DMS53 treated with DMSO at 0.1 percent for 48 hours (cell line): ENCODE measurements around the gene LRRN1.

Experiments
- DNase-seq: peaks from one replicate; lab custom pipeline; 2025; ENCODE audit not compliant: unreplicated experiment; lab: John Stamatoyannopoulos, UW

LRRN1 gene

DNA sequence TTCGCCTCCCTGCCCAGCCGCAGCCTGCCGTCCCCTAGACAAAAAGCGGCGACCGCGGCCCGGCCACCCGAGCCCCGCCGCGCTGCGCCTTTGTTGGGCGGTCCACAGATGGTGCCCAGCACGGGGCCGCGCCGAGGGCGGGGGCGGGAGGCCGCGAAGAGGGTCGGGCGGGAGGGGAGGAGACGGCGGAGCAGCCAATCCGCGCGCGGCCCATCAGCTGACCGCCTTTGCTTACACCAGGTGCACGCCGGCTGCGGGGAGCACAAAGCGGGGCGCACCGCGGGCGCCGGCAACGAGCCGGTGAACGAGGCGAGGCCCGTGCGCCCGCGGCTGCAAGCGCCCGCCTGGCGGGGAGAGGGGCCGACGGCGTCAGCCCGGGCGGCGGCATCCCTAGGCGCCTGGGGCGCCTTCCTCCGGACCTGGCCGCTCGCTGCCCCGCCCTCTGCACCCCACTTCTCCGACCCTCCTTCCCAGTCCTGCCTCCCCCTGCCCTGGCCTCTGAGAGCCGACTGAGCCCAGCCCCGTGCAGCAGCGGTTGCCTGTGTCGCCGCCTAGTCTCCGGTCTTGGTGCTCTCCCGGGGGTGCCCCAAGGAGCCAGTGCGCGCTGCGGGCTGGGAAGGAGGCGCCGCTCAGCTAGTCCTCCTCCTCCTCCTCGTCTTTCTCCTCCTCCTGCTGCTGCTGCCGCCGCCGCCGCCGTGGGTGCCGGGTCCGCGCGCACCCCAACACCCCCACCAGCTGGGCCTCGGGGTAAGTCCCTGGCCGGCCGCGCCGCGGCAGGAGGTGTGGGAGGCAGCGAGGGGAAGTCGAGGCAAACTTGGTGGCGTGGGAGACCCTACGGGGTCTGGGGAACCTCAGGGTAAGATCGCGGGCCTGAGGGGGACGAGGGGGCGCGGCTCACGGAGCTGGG is at the start of gene LRRN1:
LRRN1 (plus strand) TSS at position 259 of the 907 bp plus-strand sequence. CDS start 45,211 bp downstream, outside the sequence.
- peak; percentile 4 for DNase-seq

DNA sequence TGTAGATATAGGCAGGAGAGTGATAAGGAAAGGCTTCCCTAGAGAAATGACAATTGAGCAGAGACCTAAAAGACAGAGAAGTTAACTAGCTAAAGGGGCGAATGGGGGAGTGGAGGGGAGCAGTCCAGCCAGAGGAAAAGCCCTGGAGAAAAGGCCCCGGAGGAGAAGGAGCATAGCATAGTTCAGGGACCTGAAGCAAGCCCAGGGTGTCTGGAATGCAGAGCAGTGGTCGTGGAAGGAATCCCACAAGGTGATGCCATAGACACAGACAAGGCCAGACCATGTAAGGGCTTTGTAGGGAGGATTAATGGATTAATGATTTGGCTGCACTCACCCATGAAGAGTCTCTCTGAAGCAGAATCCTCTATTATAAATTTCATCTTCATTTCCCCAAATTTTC is 45.8 kb upstream of the LRRN1 start:
- DNase-seq = no peak

GRCh38 chr3:3765661-3766060 is 33.6 kb upstream of the LRRN1 start:
- no peak for DNase-seq

- no peak for DNase-seq
Measured at GRCh38 chr3:3766140-3766539, 33.1 kb upstream of the LRRN1 start.

DNA sequence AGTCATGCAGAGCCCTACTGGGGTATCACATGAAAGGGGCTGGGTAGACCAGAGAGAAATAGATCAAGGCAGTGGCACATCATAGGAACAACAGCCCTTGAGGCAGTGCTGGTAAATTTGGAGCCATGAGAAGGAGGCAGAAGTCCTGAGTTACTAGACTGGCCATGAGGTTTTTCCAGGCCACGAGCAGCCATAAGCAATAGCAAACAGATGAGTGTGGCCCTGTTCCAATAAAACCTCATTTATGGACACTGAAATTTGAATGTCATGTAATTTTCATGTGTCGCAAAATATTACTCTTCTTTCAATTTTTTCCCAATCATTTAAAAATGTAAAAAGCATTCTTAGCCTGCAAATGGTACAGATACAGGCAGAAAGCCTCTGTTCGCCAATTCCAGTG is 28.1 kb upstream of the LRRN1 start:
- no peak for DNase-seq

DNA sequence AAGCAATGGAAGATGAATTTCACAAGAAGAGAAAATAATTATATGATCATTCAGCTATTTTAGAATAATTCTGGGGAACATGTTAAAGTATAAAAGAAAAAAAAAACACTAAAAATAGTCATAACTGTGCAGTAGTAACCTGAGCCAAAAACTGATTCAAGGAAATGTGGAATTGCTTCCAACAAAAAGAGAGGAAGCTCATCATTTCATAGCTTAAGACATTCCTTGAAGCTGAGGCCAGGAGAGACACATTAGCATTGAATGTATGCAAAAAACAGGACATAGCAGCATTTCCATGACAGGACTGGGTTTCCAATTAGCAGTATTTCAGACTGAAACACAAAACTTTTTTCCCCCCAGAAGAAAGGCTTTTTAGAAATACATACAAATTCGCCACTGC is 27.7 kb upstream of the LRRN1 start:
- DNase-seq = no peak

DNA sequence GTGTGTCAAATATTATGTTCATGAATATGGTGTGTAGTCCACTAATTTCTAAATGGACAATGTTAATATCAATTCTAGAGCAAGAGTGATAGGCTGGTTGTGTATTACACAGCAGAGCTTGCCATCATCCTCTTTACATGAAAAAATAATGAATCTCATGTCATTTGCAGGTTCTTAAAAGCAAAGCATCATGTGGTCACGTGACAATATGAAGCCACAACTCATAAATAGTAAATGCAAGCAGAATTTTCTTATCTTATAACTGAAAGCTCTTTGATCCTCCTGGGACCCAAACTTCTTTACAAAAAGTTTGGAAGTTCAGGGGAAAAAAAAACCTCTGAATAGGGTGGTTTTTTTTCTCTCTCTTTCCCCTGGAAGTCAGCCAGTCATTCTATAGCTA is 26.9 kb upstream of the LRRN1 start:
- DNase-seq = no peak

DNA sequence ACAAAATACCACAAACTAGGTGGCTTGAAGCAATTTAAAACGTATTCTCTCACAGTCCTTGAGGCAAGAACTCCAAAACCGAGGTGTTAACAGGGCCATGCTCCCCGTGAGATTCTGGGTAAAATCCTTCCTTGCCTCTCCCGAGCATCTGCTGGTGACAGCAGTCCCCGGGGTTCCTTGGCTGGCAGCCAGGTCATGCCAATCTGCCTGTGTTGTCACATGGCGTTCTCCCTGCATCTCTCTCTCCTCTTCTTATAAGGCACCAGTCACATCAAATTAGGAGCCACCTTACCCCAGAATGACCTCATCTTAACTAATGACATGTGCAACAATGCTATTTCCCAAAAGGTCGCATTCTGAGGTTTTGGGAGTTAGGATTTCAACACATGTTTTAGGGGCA is 26.3 kb upstream of the LRRN1 start:
- no peak for DNase-seq

GRCh38 chr3:3776607-3777006 is 22.6 kb upstream of the LRRN1 start:
- DNase-seq = no peak

- no peak for DNase-seq
Measured at GRCh38 chr3:3778216-3778615, 21.0 kb upstream of the LRRN1 start.

- DNase-seq = no peak
Measured at GRCh38 chr3:3778641-3779270, 20.5 kb upstream of the LRRN1 start.

- no peak for DNase-seq
Measured at GRCh38 chr3:3782457-3782856, 16.8 kb upstream of the LRRN1 start.

GRCh38 chr3:3783210-3783609 is 16.0 kb upstream of the LRRN1 start:
- no peak for DNase-seq

DNA sequence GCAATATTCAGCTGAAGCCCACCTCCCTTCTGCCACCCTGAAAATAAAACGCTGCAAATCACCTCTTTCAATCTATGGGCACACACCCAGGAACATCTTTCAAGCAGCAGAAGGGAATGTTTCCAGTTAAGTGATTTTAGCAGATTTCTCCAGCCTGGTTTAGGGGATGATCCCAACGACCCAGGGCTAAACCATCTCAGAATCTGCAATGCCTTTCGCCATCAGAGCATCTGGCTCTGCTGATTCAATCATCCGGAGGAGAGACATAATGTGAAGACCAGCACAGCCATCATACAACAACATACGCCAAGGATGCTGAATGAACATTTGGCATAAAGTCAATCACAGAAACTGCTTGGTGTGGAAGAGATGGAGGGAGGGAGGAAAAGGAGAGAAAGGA is 15.5 kb upstream of the LRRN1 start:
- no peak for DNase-seq

DNA sequence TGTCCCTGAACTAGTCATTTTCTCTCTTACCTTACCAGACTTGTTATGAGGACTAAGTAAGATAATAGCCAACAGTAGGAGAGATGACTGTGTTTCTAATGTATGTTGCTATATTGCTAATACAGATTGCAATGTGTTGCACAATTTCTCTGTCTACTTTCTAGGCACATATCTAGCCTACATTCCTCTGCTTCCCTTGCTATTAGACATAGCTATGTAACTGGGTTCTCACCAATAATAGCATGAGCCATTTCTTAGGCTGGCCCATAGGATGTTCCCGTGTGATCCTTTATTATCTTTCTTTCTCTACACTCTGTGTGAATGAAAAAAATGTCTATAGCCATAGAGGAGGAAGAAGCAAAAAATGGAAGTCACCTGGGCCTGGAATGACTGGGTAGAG is 6.8 kb upstream of the LRRN1 start:
- no peak for DNase-seq

GRCh38 chr3:3798631-3799113 is 559 bp upstream of the LRRN1 start:
- no peak for DNase-seq

DNA sequence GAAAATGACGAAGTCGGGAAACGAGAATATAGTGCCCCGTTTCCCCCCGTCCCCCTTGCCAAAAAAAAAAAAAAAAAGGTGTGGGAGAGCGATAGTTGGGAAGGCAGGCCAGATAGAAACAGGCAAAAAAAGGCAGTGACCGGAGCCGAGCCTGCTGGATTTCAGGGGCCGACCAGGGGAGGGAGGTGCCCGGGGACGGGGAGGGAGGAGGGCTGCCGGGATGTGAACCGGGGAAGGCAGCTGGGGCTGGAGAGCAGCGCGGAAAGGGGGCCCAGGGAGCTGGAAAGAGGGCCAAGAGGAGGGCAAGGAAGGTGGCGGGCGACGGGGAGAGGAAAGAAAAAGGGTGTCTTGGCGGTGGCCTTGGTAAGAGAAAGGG is 837 bp downstream of the LRRN1 start:
- no peak for DNase-seq

- DNase-seq = no peak
Measured at GRCh38 chr3:3800685-3801493, 1.7 kb downstream of the LRRN1 start.

- DNase-seq = no peak
Measured at GRCh38 chr3:3801494-3801841, 2.2 kb downstream of the LRRN1 start.

DNA sequence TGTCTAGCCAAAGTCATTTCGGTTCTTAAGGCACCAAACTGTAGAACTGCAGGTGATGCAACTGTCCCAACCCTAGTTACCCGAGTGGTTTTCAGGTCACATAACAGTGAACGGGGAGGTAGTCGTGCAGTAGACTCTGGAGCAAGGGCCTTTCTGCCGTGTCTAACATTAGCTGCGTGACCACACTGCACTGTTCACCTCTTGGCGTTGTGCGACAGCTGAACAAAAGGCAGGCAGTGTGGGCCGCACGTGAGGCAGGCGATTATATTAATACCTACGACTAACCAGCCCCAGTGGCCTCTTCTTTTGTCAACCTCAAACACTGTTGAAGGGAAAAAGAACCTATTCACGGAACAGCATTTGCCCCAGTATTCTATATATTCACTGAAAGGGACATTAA is 2.8 kb downstream of the LRRN1 start:
- no peak for DNase-seq

GRCh38 chr3:3804560-3804959 is 5.3 kb downstream of the LRRN1 start:
- no peak for DNase-seq

- DNase-seq = no peak
Measured at GRCh38 chr3:3806092-3806491, 6.9 kb downstream of the LRRN1 start.
